ENCODE data around the gene CTDSP1. TPM values are rescaled to one million over a fixed set of nuclear protein-coding genes. Genes with fewer than 3 reads are reported as not detected.

The CTDSP1 gene
- total and polyA plus RNA-seq, 4 donors = 38.3 to 76.5 (median 56.6) TPM

GRCh38 chr2:218368150-218368528 lies 31.5 kb upstream of the CTDSP1 start:
- Histone ChIP-seq H3K9ac (ENCODE audit: low read depth in 1 of 2, low read length in 2 of 2) (peak overlapping the region; percentile 60 to 92), H3K4me3 (ENCODE audit: low read depth in 1 of 3, low read length in 3 of 3) (peak overlapping the region; percentile 30 to 83 (median 65)), H3K27me3 (ENCODE audit: control insufficient read depth in 4 of 4, insufficient read depth in 4 of 4, low read length in 3 of 4) (no peaks in the 10 kb centered on the region), H3K27ac (ENCODE audit: low read depth in 1 of 2, low read length in 2 of 2) (peak overlapping the region; percentile 96 to 97), H3K36me3 (ENCODE audit: control insufficient read depth in 4 of 4, insufficient read depth in 3 of 4, low read depth in 1 of 4, low read length in 3 of 4) (no peaks in the 10 kb centered on the region), H3K9me3 (ENCODE audit: control insufficient read depth in 4 of 4, low read length in 3 of 4) (no peaks in the 10 kb centered on the region), H3K4me1 (ENCODE audit: control insufficient read depth in 4 of 4, insufficient read depth in 4 of 4, low read length in 3 of 4) (peaks cover 0 to 5% (median under 1%) of the 10 kb centered on the region in 4 donors)
- 58% methylated on average over 21 of the region's 21 CpGs for WGBS
- TF ChIP-seq EGR1 (IDR thresholded peaks at IDR 0.05; ENCODE audit: low read depth in 2 of 2) = no peak
- no peak for TF ChIP-seq GABPA (IDR thresholded peaks at IDR 0.05 in 1 of 2, conservative IDR thresholded peaks at IDR 0.05 in 1 of 2)
- peak; percentile 2 for TF ChIP-seq CTCF (IDR thresholded peaks at IDR 0.05; ENCODE audit: low read depth, low read length, missing input control)
- no peak for TF ChIP-seq JUND (IDR thresholded peaks at IDR 0.05)
- no peak for TF ChIP-seq SP1 (IDR thresholded peaks at IDR 0.05)
- no peak for TF ChIP-seq REST (IDR thresholded peaks at IDR 0.05)
- no peak for TF ChIP-seq FOXA1 (IDR thresholded peaks at IDR 0.05)
- no peak for DNase-seq (ENCODE audit: low spot score)

GRCh38 chr2:218368621-218369153 lies 31.0 kb upstream of the CTDSP1 start:
- DNase-seq (ENCODE audit: low spot score) = no peak
- H3K4me1 ChIP-seq (ENCODE audit: control insufficient read depth in 4 of 4, insufficient read depth in 4 of 4, low read length in 3 of 4) = peaks cover 0 to 5% (median under 1%) of the 10 kb centered on the region in 4 donors

More at GRCh38 chr2:218368621-218369153, 31.0 kb upstream of the CTDSP1 start:
- H3K9ac ChIP-seq (ENCODE audit: low read depth in 1 of 2, low read length in 2 of 2) = no peak overlapping the region
- peak overlapping the region; percentile 4 to 80 for H3K27ac ChIP-seq (ENCODE audit: low read depth in 1 of 2, low read length in 2 of 2)
- no peak overlapping the region for H3K4me3 ChIP-seq (ENCODE audit: low read depth in 1 of 3, low read length in 3 of 3)
- no peaks in the 10 kb centered on the region for H3K27me3 ChIP-seq (ENCODE audit: control insufficient read depth in 4 of 4, insufficient read depth in 4 of 4, low read length in 3 of 4)
- TF ChIP-seq MAX (IDR thresholded peaks at IDR 0.05) (no peak), HNF4G (IDR thresholded peaks at IDR 0.05) (no peak), ATF3 (IDR thresholded peaks at IDR 0.05) (no peak), HNF4A (conservative IDR thresholded peaks at IDR 0.05) (no peak), ZBTB33 (IDR thresholded peaks at IDR 0.05) (no peak), GABPA (IDR thresholded peaks at IDR 0.05 in 1 of 2, conservative IDR thresholded peaks at IDR 0.05 in 1 of 2) (no peak), TAF1 (conservative IDR thresholded peaks at IDR 0.05) (no peak), EGR1 (IDR thresholded peaks at IDR 0.05; ENCODE audit: low read depth in 2 of 2) (no peak), RAD21 (IDR thresholded peaks at IDR 0.05) (no peak), RXRA (IDR thresholded peaks at IDR 0.05) (no peak), JUND (IDR thresholded peaks at IDR 0.05) (no peak), CTCF (IDR thresholded peaks at IDR 0.05; ENCODE audit: low read depth, low read length, missing input control) (no peak), REST (IDR thresholded peaks at IDR 0.05) (no peak), FOXA2 (IDR thresholded peaks at IDR 0.05) (no peak), FOXA1 (IDR thresholded peaks at IDR 0.05) (no peak)
- WGBS = 48% methylated on average over 27 of the region's 27 CpGs
- H3K9me3 ChIP-seq (ENCODE audit: control insufficient read depth in 4 of 4, low read length in 3 of 4) = no peaks in the 10 kb centered on the region
- no peaks in the 10 kb centered on the region for H3K36me3 ChIP-seq (ENCODE audit: control insufficient read depth in 4 of 4, insufficient read depth in 3 of 4, low read depth in 1 of 4, low read length in 3 of 4)

Data from liver (tissue), 9 donors.